ENCODE results near the gene CFAP97D2. TPM values are rescaled to one million over a fixed set of nuclear protein-coding genes. Genes with fewer than 3 reads are reported as not detected.

Gene CFAP97D2
- total RNA-seq, 4 donors from 2014 or later = not detected

DNA sequence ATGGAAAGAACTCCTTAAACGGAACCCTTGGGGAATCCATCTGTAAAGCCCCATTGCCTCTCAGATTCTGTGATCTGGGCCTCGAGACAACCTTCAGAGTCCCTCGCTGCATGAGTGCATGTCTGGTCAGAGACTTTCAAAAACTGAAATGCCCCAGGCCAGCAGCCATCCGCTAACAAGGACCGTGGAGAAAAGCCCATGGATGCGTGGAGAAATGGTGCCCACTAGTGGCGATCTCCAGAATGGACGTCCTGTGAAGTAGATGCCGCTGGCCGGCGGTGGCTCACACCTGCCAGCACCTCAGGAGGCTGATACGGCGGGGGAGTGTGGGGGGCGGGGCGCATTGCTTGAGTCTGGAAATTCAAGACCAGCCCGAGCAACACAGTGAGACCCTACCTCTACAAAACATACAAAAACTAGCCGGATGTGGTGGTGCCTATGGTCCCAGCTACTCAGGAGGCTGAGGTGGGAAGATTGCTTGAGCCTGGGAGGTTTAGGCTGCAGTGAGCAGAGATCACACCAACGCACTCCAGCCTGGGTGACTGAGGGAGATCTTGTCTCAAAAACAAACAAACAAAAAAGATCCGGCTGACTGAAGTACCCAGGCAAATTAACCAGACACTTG, 47.8 kb downstream of the CFAP97D2 start:
- Histone ChIP-seq H3K9me3 (no peaks in the 10 kb centered on the region), H3K4me3 (no peak overlapping the region), H3K27me3 (peaks cover 0 to 23% (median 3%) of the 10 kb centered on the region in 4 donors), H3K4me1 (peaks cover 5 to 17% (median 10%) of the 10 kb centered on the region in 4 donors), H3K36me3 (no peaks in the 10 kb centered on the region), H3K27ac (replicated peaks in 1 of 4) (no peak overlapping the region)
- intact Hi-C loops (cut with DNase I) = loop anchor here (1.0 to 5.0 kb wide), 3 partner anchors 200 to 410 kb away; no protein-coding TSS in a partner anchor
- 9% methylated on average over 10 of the region's 19 CpGs for WGBS
- peak; percentile 98 for DNase-seq (ENCODE audit: extremely low spot score)
- TF ChIP-seq EP300 (IDR thresholded peaks at IDR 0.05) (no peak), POLR2A (IDR thresholded peaks at IDR 0.05; ENCODE audit: low read depth) (no peak), POLR2AphosphoS5 (IDR thresholded peaks at IDR 0.05) (peak in 1 of 2 donors; percentile 66)
- TF ChIP-seq, protein P1, sequence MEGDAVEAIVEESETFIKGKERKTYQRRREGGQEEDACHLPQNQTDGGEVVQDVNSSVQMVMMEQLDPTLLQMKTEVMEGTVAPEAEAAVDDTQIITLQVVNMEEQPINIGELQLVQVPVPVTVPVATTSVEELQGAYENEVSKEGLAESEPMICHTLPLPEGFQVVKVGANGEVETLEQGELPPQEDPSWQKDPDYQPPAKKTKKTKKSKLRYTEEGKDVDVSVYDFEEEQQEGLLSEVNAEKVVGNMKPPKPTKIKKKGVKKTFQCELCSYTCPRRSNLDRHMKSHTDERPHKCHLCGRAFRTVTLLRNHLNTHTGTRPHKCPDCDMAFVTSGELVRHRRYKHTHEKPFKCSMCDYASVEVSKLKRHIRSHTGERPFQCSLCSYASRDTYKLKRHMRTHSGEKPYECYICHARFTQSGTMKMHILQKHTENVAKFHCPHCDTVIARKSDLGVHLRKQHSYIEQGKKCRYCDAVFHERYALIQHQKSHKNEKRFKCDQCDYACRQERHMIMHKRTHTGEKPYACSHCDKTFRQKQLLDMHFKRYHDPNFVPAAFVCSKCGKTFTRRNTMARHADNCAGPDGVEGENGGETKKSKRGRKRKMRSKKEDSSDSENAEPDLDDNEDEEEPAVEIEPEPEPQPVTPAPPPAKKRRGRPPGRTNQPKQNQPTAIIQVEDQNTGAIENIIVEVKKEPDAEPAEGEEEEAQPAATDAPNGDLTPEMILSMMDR (IDR thresholded peaks at IDR 0.05) = peak in 2 of 3 experiments; percentile 96 to 98

DNA sequence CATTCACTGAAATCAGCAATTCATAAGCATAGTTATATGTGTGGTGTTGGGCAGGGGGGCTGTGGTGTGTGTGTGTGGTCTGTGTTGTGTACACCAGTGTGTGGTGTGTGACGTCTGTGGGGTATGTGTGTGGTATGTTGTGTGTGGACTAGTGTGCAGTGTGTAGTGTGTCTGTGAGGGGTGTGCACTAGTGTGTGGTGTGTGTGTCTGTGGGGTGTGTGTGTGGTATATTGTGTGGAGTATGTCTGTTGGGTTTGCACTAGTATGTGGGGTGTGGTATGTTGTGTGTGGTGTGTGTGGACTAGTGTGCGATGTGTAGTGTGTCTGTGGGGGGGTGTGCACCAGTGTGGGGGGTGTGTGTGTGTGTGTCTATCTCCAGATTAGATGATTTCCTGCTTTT, 48.5 kb downstream of the CFAP97D2 start:
- intact Hi-C loops (cut with DNase I) = loop anchor here (5.0 kb wide), 2 partner anchors 200 to 410 kb away; no protein-coding TSS in a partner anchor
- no peak overlapping the region for H3K27ac ChIP-seq (replicated peaks in 1 of 4)

DNA sequence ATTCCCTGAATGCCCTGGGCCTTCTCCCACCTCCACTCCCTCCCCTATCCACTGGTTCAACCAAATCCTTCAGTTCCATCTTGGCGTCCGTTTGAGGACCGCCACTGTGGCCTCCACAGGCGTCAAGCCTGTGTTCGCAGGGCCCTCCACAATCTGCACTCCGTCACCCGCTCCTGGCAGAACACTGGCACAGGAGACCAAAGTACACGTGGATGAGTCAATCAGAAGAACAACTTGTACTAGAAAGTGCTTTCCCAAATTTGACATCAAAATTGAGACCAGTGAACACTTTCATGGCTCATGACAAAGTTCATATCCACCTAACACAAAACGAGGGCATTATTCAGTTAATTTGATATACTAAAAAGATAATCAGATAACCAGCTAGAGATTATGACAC, 49.1 kb downstream of the CFAP97D2 start:
- WGBS = 77% methylated on average over 9 of the region's 9 CpGs
- TF ChIP-seq POLR2A (IDR thresholded peaks at IDR 0.05; ENCODE audit: low read depth) = no peak
- TF ChIP-seq EP300 (IDR thresholded peaks at IDR 0.05) = no peak
- no peak for TF ChIP-seq POLR2AphosphoS5 (IDR thresholded peaks at IDR 0.05)
- TF ChIP-seq, protein P1 (IDR thresholded peaks at IDR 0.05) = no peak
- no peak overlapping the region for H3K27ac ChIP-seq (replicated peaks in 1 of 4)

More for the DNA sequence above, 48.5 kb downstream of the CFAP97D2 start:
- Histone ChIP-seq H3K4me1 (peaks cover 5 to 17% (median 10%) of the 10 kb centered on the region in 4 donors), H3K36me3 (no peaks in the 10 kb centered on the region), H3K9me3 (no peaks in the 10 kb centered on the region), H3K27me3 (peaks cover 0 to 23% (median 3%) of the 10 kb centered on the region in 4 donors), H3K4me3 (no peak overlapping the region)
- no peak for TF ChIP-seq POLR2A (IDR thresholded peaks at IDR 0.05; ENCODE audit: low read depth)
- TF ChIP-seq, protein P1 (IDR thresholded peaks at IDR 0.05) = no peak
- TF ChIP-seq EP300 (IDR thresholded peaks at IDR 0.05) = no peak
- no peak for TF ChIP-seq POLR2AphosphoS5 (IDR thresholded peaks at IDR 0.05)
- 65% methylated on average over 2 of the region's 2 CpGs for WGBS
- DNase-seq (ENCODE audit: extremely low spot score) = no peak

DNA sequence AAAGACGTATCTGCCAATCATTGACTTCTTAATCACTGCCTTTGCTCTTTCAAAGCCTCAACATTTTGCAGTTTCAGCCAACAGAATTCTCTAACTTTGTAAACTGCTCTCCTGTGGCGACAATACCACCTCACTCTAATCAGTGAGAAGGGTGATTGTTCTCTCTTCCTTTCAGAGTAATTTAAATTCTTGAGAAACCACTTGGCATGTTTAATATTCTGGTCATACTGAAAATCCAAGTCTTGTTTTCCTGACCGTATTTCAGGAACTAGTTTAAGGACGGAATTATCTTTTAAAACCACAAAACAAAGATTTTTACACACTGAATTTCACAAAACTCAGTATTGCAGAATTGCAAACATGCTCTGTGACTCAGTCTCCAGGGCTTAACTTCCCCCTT, 50.4 kb downstream of the CFAP97D2 start:
- Histone ChIP-seq H3K36me3 (no peaks in the 10 kb centered on the region), H3K9me3 (no peaks in the 10 kb centered on the region), H3K4me3 (no peak overlapping the region), H3K27ac (replicated peaks in 1 of 4) (no peak overlapping the region), H3K27me3 (peaks cover 0 to 23% (median 3%) of the 10 kb centered on the region in 4 donors), H3K4me1 (peaks cover 10 to 23% (median 15%) of the 10 kb centered on the region in 4 donors)
- 64% methylated on average over 4 of the region's 4 CpGs for WGBS
- no peak for TF ChIP-seq POLR2A (IDR thresholded peaks at IDR 0.05; ENCODE audit: low read depth)
- TF ChIP-seq POLR2AphosphoS5 (IDR thresholded peaks at IDR 0.05) = no peak
- TF ChIP-seq, protein P1 (IDR thresholded peaks at IDR 0.05) = no peak
- no peak for TF ChIP-seq EP300 (IDR thresholded peaks at IDR 0.05)
- intact Hi-C loops (cut with DNase I) = loop anchor here (5.0 kb wide), 2 partner anchors 202 to 412 kb away; no protein-coding TSS in a partner anchor
- DNase-seq (ENCODE audit: extremely low spot score) = no peak

More for the DNA sequence above, 49.1 kb downstream of the CFAP97D2 start:
- H3K27me3 ChIP-seq = peaks cover 0 to 23% (median 3%) of the 10 kb centered on the region in 4 donors
- no peak overlapping the region for H3K4me3 ChIP-seq
- no peaks in the 10 kb centered on the region for H3K9me3 ChIP-seq
- no peak for DNase-seq (ENCODE audit: extremely low spot score)
- peaks cover 5 to 17% (median 10%) of the 10 kb centered on the region in 4 donors for H3K4me1 ChIP-seq
- intact Hi-C loops (cut with DNase I) = loop anchor here (5.0 kb wide), 2 partner anchors 201 to 411 kb away; no protein-coding TSS in a partner anchor
- H3K36me3 ChIP-seq = no peaks in the 10 kb centered on the region
